Measurements from ENCODE around the gene ITGB1.

GRCh38 chr10:32963096-32963495 is 5.1 kb upstream of the ITGB1 start:
- TF ChIP-seq, protein P1, sequence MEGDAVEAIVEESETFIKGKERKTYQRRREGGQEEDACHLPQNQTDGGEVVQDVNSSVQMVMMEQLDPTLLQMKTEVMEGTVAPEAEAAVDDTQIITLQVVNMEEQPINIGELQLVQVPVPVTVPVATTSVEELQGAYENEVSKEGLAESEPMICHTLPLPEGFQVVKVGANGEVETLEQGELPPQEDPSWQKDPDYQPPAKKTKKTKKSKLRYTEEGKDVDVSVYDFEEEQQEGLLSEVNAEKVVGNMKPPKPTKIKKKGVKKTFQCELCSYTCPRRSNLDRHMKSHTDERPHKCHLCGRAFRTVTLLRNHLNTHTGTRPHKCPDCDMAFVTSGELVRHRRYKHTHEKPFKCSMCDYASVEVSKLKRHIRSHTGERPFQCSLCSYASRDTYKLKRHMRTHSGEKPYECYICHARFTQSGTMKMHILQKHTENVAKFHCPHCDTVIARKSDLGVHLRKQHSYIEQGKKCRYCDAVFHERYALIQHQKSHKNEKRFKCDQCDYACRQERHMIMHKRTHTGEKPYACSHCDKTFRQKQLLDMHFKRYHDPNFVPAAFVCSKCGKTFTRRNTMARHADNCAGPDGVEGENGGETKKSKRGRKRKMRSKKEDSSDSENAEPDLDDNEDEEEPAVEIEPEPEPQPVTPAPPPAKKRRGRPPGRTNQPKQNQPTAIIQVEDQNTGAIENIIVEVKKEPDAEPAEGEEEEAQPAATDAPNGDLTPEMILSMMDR (IDR thresholded peaks at IDR 0.05) = no peak
- TF ChIP-seq POLR2AphosphoS5 (IDR thresholded peaks at IDR 0.05) = no peak
- no peak for TF ChIP-seq POLR2A (IDR thresholded peaks at IDR 0.05)

Measured in breast epithelium (tissue), 3 donors.